PC-9 (cell line): ENCODE data around the gene OR6C70. TPM values are rescaled to one million over a fixed set of nuclear protein-coding genes. Genes with fewer than 3 reads are reported as not detected.

Source experiments
- Bru-seq: library from RNA; stranded (reverse); fragments of 400-500 nt; gene quantifications from one replicate; lab custom pipeline; 2021; lab: Mats Ljungman, UMichigan
- BruChase-seq, 2 experiments: library from RNA; stranded (reverse); fragments of 400-500 nt; gene quantifications; one replicate each; lab custom pipeline; 2021; lab: Mats Ljungman, UMichigan
- BruUV-seq: library from RNA; stranded (reverse); fragments of 400-500 nt; replicated peaks from 2 replicates; lab custom pipeline; 2021; lab: Mats Ljungman, UMichigan
- CTCF ChIA-PET: fragments of 300-600 bp; sonication (Branson Sonifier 250); formaldehyde crosslinking; loops from one replicate; lab custom pipeline; 2022; ENCODE audit warnings: antibody characterized with exemption; lab: Charles Lee
- POLR2A ChIA-PET: fragments of 300-600 bp; sonication (Branson Sonifier 250); formaldehyde crosslinking; loops from one replicate; lab custom pipeline; 2022; ENCODE audit warnings: antibody characterized with exemption; ENCODE audit not compliant: unreplicated experiment; lab: Charles Lee
- DNase-seq, 2 experiments: peaks; one replicate each; pipeline versions ENCODE4 v3.0.0 to v3.0.0-alpha.2; 2015 to 2022; ENCODE audit warnings: mixed read lengths in 1 of 2
- H2AFZ ChIP-seq: fragments of 200-600 bp; sonication (generic); 2 replicates; pipeline ENCODE4 v1.8.1; 2017; ENCODE audit warnings: antibody characterized with exemption
- H3F3A ChIP-seq: fragments of 200-600 bp; sonication (generic); 2 replicates; pipeline ENCODE4 v1.8.1; 2017; ENCODE audit warnings: antibody characterized with exemption, mild to moderate bottlenecking, low read depth; ENCODE audit not compliant: insufficient read depth
- H3K27ac ChIP-seq: fragments of 200-600 bp; sonication (generic); 2 replicates; pipeline ENCODE4 v1.6.1; 2016; ENCODE audit warnings: mixed run types
- H3K27me3 ChIP-seq: fragments of 200-600 bp; sonication (generic); 2 replicates; pipeline ENCODE4 v1.6.1; 2016; ENCODE audit warnings: low read depth, mixed run types; ENCODE audit not compliant: insufficient read depth
- H3K36me3 ChIP-seq: fragments of 200-600 bp; sonication (generic); 2 replicates; pipeline ENCODE4 v1.6.1; 2016; ENCODE audit warnings: low read depth, mixed run types
- H3K4me1 ChIP-seq: fragments of 200-600 bp; sonication (generic); replicated peaks from 2 replicates; pipeline ENCODE4 v1.6.1; 2016; ENCODE audit warnings: mixed run types; ENCODE audit not compliant: insufficient read depth
- H3K4me2 ChIP-seq: fragments of 200-600 bp; sonication (generic); 2 replicates; pipeline ENCODE4 v1.6.1; 2017; ENCODE audit warnings: mixed run types
- H3K4me3 ChIP-seq: fragments of 200-600 bp; sonication (generic); 2 replicates; pipeline ENCODE4 v1.6.1; 2016; ENCODE audit warnings: mixed run types
- H3K79me2 ChIP-seq: fragments of 200-600 bp; sonication (generic); 2 replicates; pipeline ENCODE4 v1.6.1; 2017; ENCODE audit warnings: low read depth, mixed run types
- H3K9me2 ChIP-seq: fragments of 200-600 bp; sonication (generic); 2 replicates; pipeline ENCODE4 v1.8.1; 2017; ENCODE audit warnings: mild to moderate bottlenecking; ENCODE audit not compliant: insufficient read depth
- H3K9me3 ChIP-seq: fragments of 200-600 bp; sonication (generic); 2 replicates; pipeline ENCODE4 v1.8.1; 2016; ENCODE audit warnings: low read depth; ENCODE audit not compliant: insufficient read depth
- H4K20me1 ChIP-seq: fragments of 200-600 bp; sonication (generic); 2 replicates; pipeline ENCODE4 v1.8.1; 2017; ENCODE audit not compliant: insufficient read depth
- EZH2 ChIP-seq: fragments of 200-600 bp; sonication (generic); IDR thresholded peaks from 2 replicates; pipeline ENCODE4 v1.8.0; 2017; ENCODE audit warnings: antibody characterized with exemption, low read depth
- intact Hi-C: fragments of 100-400 bp; cut with micrococcal nuclease; formaldehyde crosslinking; loops from one replicate; pipeline ENCODE4 v1.10.0; 2022; ENCODE audit not compliant: unreplicated experiment
- long read RNA-seq: library from polyadenylated mRNA; stranded (forward); transcript quantifications from one replicate; pipeline ENCODE4 v2.0.0, GENCODE V29; 2022
- total RNA-seq: library from RNA; stranded (reverse); gene quantifications from 2 replicates; pipeline ENCODE4 v1.2.3, GENCODE V29; 2021
- TF ChIP-seq, protein P1 (sequence below): fragments of 200-600 bp; sonication (generic); conservative IDR thresholded peaks from 2 replicates; pipeline ENCODE4 v1.6.1; 2017; ENCODE audit warnings: mixed run types, antibody characterized with exemption, mild to moderate bottlenecking, moderate library complexity

OR6C70 gene
- total RNA-seq, result not detected in 2 replicates
- Bru-seq, nascent RNA, result not detected
- BruChase-seq, experiment 1, labeled RNA remaining after a 2-hour chase, result not detected
- not detected for BruChase-seq, experiment 2, labeled RNA remaining after a 6-hour chase
- long read RNA-seq, result 0 reads

GRCh38 chr12:55470088-55470829, at the start of gene OR6C70:
TSS of gene OR6C70 (minus strand) at chr12:55470138. CDS start at chr12:55470138, 0 bp downstream.
- H3K79me2 ChIP-seq, result no peaks in the 10 kb centered on the region
- intact Hi-C loops, result no loop called here
- ChIA-PET CTCF (no interaction called here), POLR2A (no interaction called here)
- no peaks in the 10 kb centered on the region for H3K27me3 ChIP-seq
- no peaks in the 10 kb centered on the region for H3K9me2 ChIP-seq
- H3K4me2 ChIP-seq, result no peak within 1 kb of the TSS
- H3K4me1 ChIP-seq, result no peaks in the 10 kb centered on the region
- H3K27ac ChIP-seq, result no peak within 1 kb of the TSS
- TF ChIP-seq, protein P1, sequence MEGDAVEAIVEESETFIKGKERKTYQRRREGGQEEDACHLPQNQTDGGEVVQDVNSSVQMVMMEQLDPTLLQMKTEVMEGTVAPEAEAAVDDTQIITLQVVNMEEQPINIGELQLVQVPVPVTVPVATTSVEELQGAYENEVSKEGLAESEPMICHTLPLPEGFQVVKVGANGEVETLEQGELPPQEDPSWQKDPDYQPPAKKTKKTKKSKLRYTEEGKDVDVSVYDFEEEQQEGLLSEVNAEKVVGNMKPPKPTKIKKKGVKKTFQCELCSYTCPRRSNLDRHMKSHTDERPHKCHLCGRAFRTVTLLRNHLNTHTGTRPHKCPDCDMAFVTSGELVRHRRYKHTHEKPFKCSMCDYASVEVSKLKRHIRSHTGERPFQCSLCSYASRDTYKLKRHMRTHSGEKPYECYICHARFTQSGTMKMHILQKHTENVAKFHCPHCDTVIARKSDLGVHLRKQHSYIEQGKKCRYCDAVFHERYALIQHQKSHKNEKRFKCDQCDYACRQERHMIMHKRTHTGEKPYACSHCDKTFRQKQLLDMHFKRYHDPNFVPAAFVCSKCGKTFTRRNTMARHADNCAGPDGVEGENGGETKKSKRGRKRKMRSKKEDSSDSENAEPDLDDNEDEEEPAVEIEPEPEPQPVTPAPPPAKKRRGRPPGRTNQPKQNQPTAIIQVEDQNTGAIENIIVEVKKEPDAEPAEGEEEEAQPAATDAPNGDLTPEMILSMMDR, result no peak
- no peak for TF ChIP-seq EZH2
- no peak within 1 kb of the TSS for H2AFZ ChIP-seq
- no peaks in the 10 kb centered on the region for H3K36me3 ChIP-seq
- DNase-seq, result no peak
- no TSS peak for BruUV-seq
- H3K9me3 ChIP-seq, result no peaks in the 10 kb centered on the region
- no peaks in the 10 kb centered on the region for H4K20me1 ChIP-seq
- H3F3A ChIP-seq, result no peaks in the 10 kb centered on the region
- H3K4me3 ChIP-seq, result no peak within 1 kb of the TSS

DNA sequence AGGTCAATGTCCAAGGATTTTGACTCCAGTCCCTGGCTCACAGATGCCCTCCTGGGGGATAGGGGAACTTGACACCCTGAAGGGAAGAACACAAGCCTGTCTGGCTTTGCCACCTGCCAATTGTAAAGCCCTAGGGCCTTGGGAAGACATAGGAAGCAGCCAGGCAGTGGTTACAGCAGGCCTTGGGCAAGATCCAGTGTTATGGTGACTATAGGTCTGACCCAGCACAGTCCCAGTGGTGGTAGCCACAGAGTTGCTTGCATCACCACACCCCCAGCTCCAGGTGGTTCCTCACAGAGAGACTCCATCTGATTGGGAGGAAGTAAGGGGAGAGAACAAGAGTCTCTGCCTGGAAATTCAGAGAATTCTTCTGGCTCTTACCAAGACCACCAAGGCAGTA, 46.5 kb upstream of the OR6C70 start:
- Histone ChIP-seq H3K9me3 (no peaks in the 10 kb centered on the region), H3K79me2 (no peaks in the 10 kb centered on the region), H3K4me3 (no peak overlapping the region), H3K36me3 (no peaks in the 10 kb centered on the region), H3K27me3 (no peaks in the 10 kb centered on the region), H3K4me2 (no peak overlapping the region), H3F3A (no peaks in the 10 kb centered on the region), H3K9me2 (no peaks in the 10 kb centered on the region), H2AFZ (no peak overlapping the region), H3K4me1 (no peaks in the 10 kb centered on the region), H4K20me1 (no peaks in the 10 kb centered on the region), H3K27ac (no peak overlapping the region)
- ChIA-PET POLR2A (no interaction called here), CTCF (no interaction called here)
- no peak for DNase-seq
- intact Hi-C loops, result no loop called here
- TF ChIP-seq EZH2, result no peak
- TF ChIP-seq, protein P1, result no peak
- no TSS peak for BruUV-seq

- CTCF ChIA-PET, result no interaction called here
Observed at GRCh38 chr12:55515696-55516095, 45.8 kb upstream of the OR6C70 start.

More at GRCh38 chr12:55515696-55516095, 45.8 kb upstream of the OR6C70 start:
- BruUV-seq, result no TSS peak
- no peaks in the 10 kb centered on the region for H4K20me1 ChIP-seq
- TF ChIP-seq, protein P1, result peak; percentile 46; the same call in 1 of the 2 replicates
- no peak for TF ChIP-seq EZH2
- no peak overlapping the region for H3K4me3 ChIP-seq
- POLR2A ChIA-PET, result no interaction called here
- H3K36me3 ChIP-seq, result no peaks in the 10 kb centered on the region
- H2AFZ ChIP-seq, result no peak overlapping the region
- H3K79me2 ChIP-seq, result no peaks in the 10 kb centered on the region
- H3K9me3 ChIP-seq, result no peaks in the 10 kb centered on the region
- no peaks in the 10 kb centered on the region for H3K4me1 ChIP-seq
- intact Hi-C loops, result no loop called here
- no peaks in the 10 kb centered on the region for H3K9me2 ChIP-seq
- H3K4me2 ChIP-seq, result no peak overlapping the region
- H3K27ac ChIP-seq, result no peak overlapping the region
- no peaks in the 10 kb centered on the region for H3F3A ChIP-seq
- DNase-seq, result no peak
- H3K27me3 ChIP-seq, result no peaks in the 10 kb centered on the region
